ENCODE measurements around the gene MYL5. TPM values are rescaled to one million over a fixed set of nuclear protein-coding genes. Genes with fewer than 3 reads are reported as not detected.

Gene MYL5
- total and polyA plus RNA-seq, 2 of the 4 experiments (the other 2 are of a cell fraction): 9.1 to 16.0 TPM

- CTCF ChIA-PET: interaction anchor here (0.6 kb wide), 1 partner anchor 566 kb away, joined by 7 read pairs; no protein-coding TSS in a partner anchor
- POLR2A ChIA-PET (ENCODE audit: unreplicated experiment): no interaction called here
These were observed 37.6 kb upstream of the MYL5 start for GRCh38 chr4:636628-637159.

More at GRCh38 chr4:636628-637159, 37.6 kb upstream of the MYL5 start:
- intact Hi-C loops (cut with micrococcal nuclease) (no loop called here), dilution Hi-C loops (cut with HindIII; ENCODE audit: low sequenced_read_pairs, unreplicated experiment) (no loop called here), in situ Hi-C loops (cut with MboI; ENCODE audit: low sequenced_read_pairs) (no loop called here)
- Histone ChIP-seq H3K36me3 (ENCODE audit: control insufficient read depth, insufficient read depth, low read length) (no peaks in the 10 kb centered on the region), H3K4me1 (ENCODE audit: control insufficient read depth, insufficient read depth, low read length) (no peaks in the 10 kb centered on the region), H3K9me3 (ENCODE audit: control insufficient read depth, insufficient read depth, low read length) (peaks cover 16% of the 10 kb centered on the region), H3K4me2 (ENCODE audit: low read depth, low read length) (no peak overlapping the region), H3K9ac (ENCODE audit: low read depth, low read length) (no peak overlapping the region), H2BK120ac (ENCODE audit: low read depth, low read length) (no peak overlapping the region), H3K27me3 (ENCODE audit: control insufficient read depth, insufficient read depth, low read length) (no peaks in the 10 kb centered on the region), H3K27ac (ENCODE audit: insufficient read depth, low read length) (no peak overlapping the region), H2AFZ (replicated peaks; ENCODE audit: low read length, poor library complexity) (no peak overlapping the region), H2BK5ac (ENCODE audit: low read depth, low read length, poor library complexity, severe bottlenecking) (no peak overlapping the region), H3K18ac (ENCODE audit: low read depth, low read length) (no peak overlapping the region), H3K56ac (ENCODE audit: extremely low read depth, insufficient read depth, low read length) (no peak overlapping the region), H3K4me3 (ENCODE audit: insufficient read depth, low read depth, low read length) (no peak overlapping the region), H3K79me1 (ENCODE audit: low read depth in 1 of 2, low read length in 2 of 2) (no peaks in the 10 kb centered on the region), H4K8ac (ENCODE audit: low read depth in 2 of 2, low read length in 2 of 2) (no peak overlapping the region), H3K14ac (replicated peaks; ENCODE audit: low read depth, low read length) (no peak overlapping the region), H2AK5ac (ENCODE audit: low read depth, low read length) (no peak overlapping the region), H3K4ac (ENCODE audit: low read depth, low read length) (no peak overlapping the region), H4K91ac (ENCODE audit: insufficient read depth, low read depth, low read length) (no peak overlapping the region), H4K20me1 (ENCODE audit: insufficient read depth, low read length) (no peaks in the 10 kb centered on the region), H2AK9ac (replicated peaks; ENCODE audit: low read depth, low read length, poor library complexity) (no peak overlapping the region), H3K23ac (ENCODE audit: low read depth, low read length) (no peak overlapping the region), H3K9me1 (ENCODE audit: insufficient read depth, low read length) (no peaks in the 10 kb centered on the region), H2BK20ac (ENCODE audit: low read depth, low read length) (no peak overlapping the region), H4K5ac (ENCODE audit: low read depth, low read length) (no peak overlapping the region), H2BK15ac (ENCODE audit: low read depth, low read length) (no peak overlapping the region)
- 94% methylated on average over 3 of the region's 13 CpGs; no CpG with 5 or more reads in 1 of the 2 experiments for WGBS, 2 experiments (ENCODE audit: extremely low coverage in 2 of 2, insufficient read length in 1 of 2)
- DNase-seq: no peak
- no peak for ATAC-seq (ENCODE audit: low read depth)
- BruUV-seq (replicated peaks): no TSS peak
- TF ChIP-seq MXI1 (IDR thresholded peaks at IDR 0.05; ENCODE audit: borderline replicate concordance, low read depth, low read length) (no peak), RFX5 (IDR thresholded peaks at IDR 0.05; ENCODE audit: low read depth, low read length) (no peak), NFE2L2 (IDR thresholded peaks at IDR 0.05; ENCODE audit: low read depth, low read length) (no peak), MAZ (IDR thresholded peaks at IDR 0.05; ENCODE audit: borderline replicate concordance, low read depth, low read length) (no peak), RCOR1 (IDR thresholded peaks at IDR 0.05; ENCODE audit: insufficient replicate concordance, low read length) (no peak)

All from IMR-90 (cell line).